Adipocyte (in vitro differentiated cells): ENCODE measurements around the gene TECPR2.
A peak's percentile ranks its signal among the peaks of the same experiment; 100 is the strongest.
"Not testable (repeated sequence)": the region's sequence is repeated elsewhere in the genome, so short reads cannot be mapped to it uniquely, and the experiment has no call there.

Experiments used
- DNase-seq: peaks from one replicate; pipeline ENCODE4 v3.0.0-alpha.2; 2015; ENCODE audit warnings: low read depth
- H3K27me3 ChIP-seq: replicated peaks from 2 replicates; pipeline ENCODE4 v1.7.0; 2013; ENCODE audit warnings: mild to moderate bottlenecking, low read length, moderate library complexity; ENCODE audit not compliant: control insufficient read depth, insufficient read depth
- H3K36me3 ChIP-seq: 2 replicates; pipeline ENCODE4 v1.7.0; 2013; ENCODE audit warnings: low read length, mild to moderate bottlenecking, moderate library complexity; ENCODE audit not compliant: control insufficient read depth, insufficient read depth, severe bottlenecking
- H3K4me1 ChIP-seq: 2 replicates; pipeline ENCODE4 v1.7.0; 2013; ENCODE audit warnings: mild to moderate bottlenecking, low read length, moderate library complexity; ENCODE audit not compliant: control insufficient read depth, insufficient read depth
- H3K4me3 ChIP-seq: 2 replicates; pipeline ENCODE4 v1.7.0; 2013; ENCODE audit warnings: mild to moderate bottlenecking, low read length, moderate library complexity
- H3K9ac ChIP-seq: 2 replicates; pipeline ENCODE4 v1.7.0; 2013; ENCODE audit warnings: mild to moderate bottlenecking, low read length, moderate library complexity
- H3K9me3 ChIP-seq: 2 replicates; pipeline ENCODE4 v1.7.0; 2013; ENCODE audit warnings: mild to moderate bottlenecking, low read length, moderate library complexity; ENCODE audit not compliant: control insufficient read depth

TECPR2 gene

GRCh38 chr14:102525929-102526497 is 163.3 kb downstream of the TECPR2 start:
- Histone ChIP-seq H3K4me1 (peaks cover 12% of the 10 kb centered on the region), H3K9ac (peak overlapping the region; percentile 82), H3K4me3 (peak overlapping the region; percentile 86), H3K9me3 (no peaks in the 10 kb centered on the region), H3K27me3 (no peaks in the 10 kb centered on the region), H3K36me3 (no peaks in the 10 kb centered on the region)
- DNase-seq = no peak

- H3K9ac ChIP-seq = no peak overlapping the region
- H3K4me3 ChIP-seq = no peak overlapping the region
- no peaks in the 10 kb centered on the region for H3K36me3 ChIP-seq
- no peaks in the 10 kb centered on the region for H3K27me3 ChIP-seq
- no peak for DNase-seq
- no peaks in the 10 kb centered on the region for H3K9me3 ChIP-seq
- peaks cover 12% of the 10 kb centered on the region for H3K4me1 ChIP-seq
These were observed 165.9 kb downstream of the TECPR2 start for GRCh38 chr14:102528431-102529170.

GRCh38 chr14:102530828-102531478 is 168.2 kb downstream of the TECPR2 start:
- H3K27me3 ChIP-seq = no peaks in the 10 kb centered on the region
- DNase-seq = no peak

GRCh38 chr14:102532204-102532658 is 169.5 kb downstream of the TECPR2 start:
- Histone ChIP-seq H3K9ac (no peak overlapping the region), H3K36me3 (no peaks in the 10 kb centered on the region), H3K4me3 (no peak overlapping the region), H3K27me3 (no peaks in the 10 kb centered on the region), H3K9me3 (no peaks in the 10 kb centered on the region), H3K4me1 (no peaks in the 10 kb centered on the region)
- no peak for DNase-seq

More at GRCh38 chr14:102530828-102531478, 168.2 kb downstream of the TECPR2 start:
- Histone ChIP-seq H3K9me3 (no peaks in the 10 kb centered on the region), H3K36me3 (no peaks in the 10 kb centered on the region), H3K4me1 (peaks cover under 1% of the 10 kb centered on the region), H3K4me3 (no peak overlapping the region), H3K9ac (no peak overlapping the region)

- DNase-seq = no peak
- no peak overlapping the region for H3K9ac ChIP-seq
- H3K4me3 ChIP-seq = no peak overlapping the region
- H3K36me3 ChIP-seq = no peaks in the 10 kb centered on the region
- H3K27me3 ChIP-seq = peaks cover 5% of the 10 kb centered on the region
- no peaks in the 10 kb centered on the region for H3K4me1 ChIP-seq
- H3K9me3 ChIP-seq = no peaks in the 10 kb centered on the region
These were observed 175.3 kb downstream of the TECPR2 start for GRCh38 chr14:102537981-102538601.

GRCh38 chr14:102538602-102539543 is 176.1 kb downstream of the TECPR2 start:
- no peaks in the 10 kb centered on the region for H3K36me3 ChIP-seq
- H3K27me3 ChIP-seq = peaks cover 9% of the 10 kb centered on the region
- DNase-seq = no peak
- H3K9me3 ChIP-seq = no peaks in the 10 kb centered on the region
- H3K4me1 ChIP-seq = no peaks in the 10 kb centered on the region
- H3K9ac ChIP-seq = no peak overlapping the region
- no peak overlapping the region for H3K4me3 ChIP-seq

GRCh38 chr14:102539544-102540314 is 177.0 kb downstream of the TECPR2 start:
- peak; percentile 31 for DNase-seq
- Histone ChIP-seq H3K4me1 (no peaks in the 10 kb centered on the region), H3K4me3 (no peak overlapping the region)

GRCh38 chr14:102540315-102541028 is 177.7 kb downstream of the TECPR2 start:
- Histone ChIP-seq H3K9ac (no peak overlapping the region), H3K4me3 (no peak overlapping the region), H3K4me1 (peaks cover 4% of the 10 kb centered on the region), H3K27me3 (peaks cover 14% of the 10 kb centered on the region), H3K9me3 (no peaks in the 10 kb centered on the region), H3K36me3 (no peaks in the 10 kb centered on the region)
- DNase-seq = no peak

More at GRCh38 chr14:102539544-102540314, 177.0 kb downstream of the TECPR2 start:
- H3K9ac ChIP-seq = no peak overlapping the region
- no peaks in the 10 kb centered on the region for H3K36me3 ChIP-seq
- no peaks in the 10 kb centered on the region for H3K9me3 ChIP-seq
- peaks cover 9% of the 10 kb centered on the region for H3K27me3 ChIP-seq

GRCh38 chr14:102541029-102541491 is 178.3 kb downstream of the TECPR2 start:
- not testable (repeated sequence) for H3K9ac ChIP-seq, H3K36me3 ChIP-seq, DNase-seq, H3K4me1 ChIP-seq, H3K9me3 ChIP-seq, H3K4me3 ChIP-seq
- peaks cover 14% of the 10 kb centered on the region for H3K27me3 ChIP-seq
